ENCODE results near the gene ELMO1.

DNA sequence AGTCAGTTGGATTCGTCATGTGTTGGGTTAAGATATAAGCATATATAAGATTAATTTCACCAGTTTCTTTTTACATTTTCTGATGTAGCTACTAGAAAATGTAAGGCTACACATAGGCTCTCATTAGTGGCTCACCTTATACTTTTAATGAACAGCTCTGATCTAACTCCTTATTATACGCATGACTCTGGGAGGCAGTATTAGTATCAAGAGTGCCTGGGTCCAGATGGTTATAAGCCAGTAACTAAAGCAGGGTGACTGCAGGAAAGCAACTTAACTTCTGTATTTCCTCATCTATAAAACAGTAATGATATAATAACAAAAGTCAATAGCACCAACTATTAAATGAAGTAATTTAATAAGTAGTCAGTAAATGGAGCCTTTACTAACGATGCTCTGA lies 1.4 kb upstream of the ELMO1 start:
- TF ChIP-seq SMC3 (IDR thresholded peaks at IDR 0.05; ENCODE audit: borderline replicate concordance, low read length) (no peak), POLR2A (IDR thresholded peaks at IDR 0.05; ENCODE audit: low read depth, low read length) (no peak), CBFB (IDR thresholded peaks at IDR 0.05; ENCODE audit: low read depth) (no peak), BRCA1 (IDR thresholded peaks at IDR 0.05; ENCODE audit: low read depth, low read length) (no peak), CREM (IDR thresholded peaks at IDR 0.05; ENCODE audit: low read depth) (no peak)
- TF ChIP-seq, protein P1, sequence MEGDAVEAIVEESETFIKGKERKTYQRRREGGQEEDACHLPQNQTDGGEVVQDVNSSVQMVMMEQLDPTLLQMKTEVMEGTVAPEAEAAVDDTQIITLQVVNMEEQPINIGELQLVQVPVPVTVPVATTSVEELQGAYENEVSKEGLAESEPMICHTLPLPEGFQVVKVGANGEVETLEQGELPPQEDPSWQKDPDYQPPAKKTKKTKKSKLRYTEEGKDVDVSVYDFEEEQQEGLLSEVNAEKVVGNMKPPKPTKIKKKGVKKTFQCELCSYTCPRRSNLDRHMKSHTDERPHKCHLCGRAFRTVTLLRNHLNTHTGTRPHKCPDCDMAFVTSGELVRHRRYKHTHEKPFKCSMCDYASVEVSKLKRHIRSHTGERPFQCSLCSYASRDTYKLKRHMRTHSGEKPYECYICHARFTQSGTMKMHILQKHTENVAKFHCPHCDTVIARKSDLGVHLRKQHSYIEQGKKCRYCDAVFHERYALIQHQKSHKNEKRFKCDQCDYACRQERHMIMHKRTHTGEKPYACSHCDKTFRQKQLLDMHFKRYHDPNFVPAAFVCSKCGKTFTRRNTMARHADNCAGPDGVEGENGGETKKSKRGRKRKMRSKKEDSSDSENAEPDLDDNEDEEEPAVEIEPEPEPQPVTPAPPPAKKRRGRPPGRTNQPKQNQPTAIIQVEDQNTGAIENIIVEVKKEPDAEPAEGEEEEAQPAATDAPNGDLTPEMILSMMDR (IDR thresholded peaks at IDR 0.05 in 2 of 3, conservative IDR thresholded peaks at IDR 0.05 in 1 of 3; ENCODE audit: control insufficient read depth in 2 of 3, extremely low read depth in 1 of 3, insufficient read depth in 1 of 3, low read depth in 3 of 3, low read length in 3 of 3): no peak

All from GM12878 (cell line).